ENCODE data around the gene MRPL45. TPM values are rescaled to one million over a fixed set of nuclear protein-coding genes. Genes with fewer than 3 reads are reported as not detected.

The MRPL45 gene
- total and polyA plus RNA-seq, 10 of the 15 experiments (the other 5 are each of a cell fraction or from before 2014, with no cell fraction given), result 37.5 to 128 (median 59.6) TPM

DNA sequence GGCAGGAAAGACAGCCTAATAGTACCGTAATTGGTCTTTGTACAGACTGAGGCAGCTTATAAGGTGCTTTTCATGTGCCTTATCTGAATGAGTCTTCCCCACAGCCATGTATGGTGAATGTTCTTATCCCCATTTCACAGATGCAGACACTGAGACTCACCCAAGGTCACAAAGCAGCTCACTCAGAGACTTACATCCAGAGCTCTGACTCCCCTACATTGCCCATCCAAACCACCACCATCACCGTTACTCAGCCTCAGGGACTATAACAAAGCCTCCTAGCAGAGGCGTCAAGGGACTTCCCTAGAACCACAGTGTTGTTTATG, 47.4 kb downstream of the MRPL45 start (continued):
- TF ChIP-seq CEBPB (IDR thresholded peaks at IDR 0.05; ENCODE audit: borderline replicate concordance in 1 of 2, low read depth in 2 of 2, low read length in 2 of 2) (no peak), GABPA (IDR thresholded peaks at IDR 0.05; ENCODE audit: low read depth) (no peak), TCF3 (IDR thresholded peaks at IDR 0.05; ENCODE audit: borderline replicate concordance, insufficient read depth, low read depth, low read length) (no peak), HDAC6 (IDR thresholded peaks at IDR 0.05; ENCODE audit: unreplicated experiment) (no peak), SIN3A (IDR thresholded peaks at IDR 0.05; ENCODE audit: low read depth, low read length) (no peak), RCOR1 (conservative IDR thresholded peaks at IDR 0.05; ENCODE audit: low read depth, low read length) (no peak), HDAC2 (IDR thresholded peaks at IDR 0.05) (no peak), SRF (IDR thresholded peaks at IDR 0.05; ENCODE audit: low read depth in 2 of 2, low read length in 2 of 2) (no peak)
- TF ChIP-seq, protein P1, sequence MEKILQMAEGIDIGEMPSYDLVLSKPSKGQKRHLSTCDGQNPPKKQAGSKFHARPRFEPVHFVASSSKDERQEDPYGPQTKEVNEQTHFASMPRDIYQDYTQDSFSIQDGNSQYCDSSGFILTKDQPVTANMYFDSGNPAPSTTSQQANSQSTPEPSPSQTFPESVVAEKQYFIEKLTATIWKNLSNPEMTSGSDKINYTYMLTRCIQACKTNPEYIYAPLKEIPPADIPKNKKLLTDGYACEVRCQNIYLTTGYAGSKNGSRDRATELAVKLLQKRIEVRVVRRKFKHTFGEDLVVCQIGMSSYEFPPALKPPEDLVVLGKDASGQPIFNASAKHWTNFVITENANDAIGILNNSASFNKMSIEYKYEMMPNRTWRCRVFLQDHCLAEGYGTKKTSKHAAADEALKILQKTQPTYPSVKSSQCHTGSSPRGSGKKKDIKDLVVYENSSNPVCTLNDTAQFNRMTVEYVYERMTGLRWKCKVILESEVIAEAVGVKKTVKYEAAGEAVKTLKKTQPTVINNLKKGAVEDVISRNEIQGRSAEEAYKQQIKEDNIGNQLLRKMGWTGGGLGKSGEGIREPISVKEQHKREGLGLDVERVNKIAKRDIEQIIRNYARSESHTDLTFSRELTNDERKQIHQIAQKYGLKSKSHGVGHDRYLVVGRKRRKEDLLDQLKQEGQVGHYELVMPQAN (conservative IDR thresholded peaks at IDR 0.05), result no peak

DNA sequence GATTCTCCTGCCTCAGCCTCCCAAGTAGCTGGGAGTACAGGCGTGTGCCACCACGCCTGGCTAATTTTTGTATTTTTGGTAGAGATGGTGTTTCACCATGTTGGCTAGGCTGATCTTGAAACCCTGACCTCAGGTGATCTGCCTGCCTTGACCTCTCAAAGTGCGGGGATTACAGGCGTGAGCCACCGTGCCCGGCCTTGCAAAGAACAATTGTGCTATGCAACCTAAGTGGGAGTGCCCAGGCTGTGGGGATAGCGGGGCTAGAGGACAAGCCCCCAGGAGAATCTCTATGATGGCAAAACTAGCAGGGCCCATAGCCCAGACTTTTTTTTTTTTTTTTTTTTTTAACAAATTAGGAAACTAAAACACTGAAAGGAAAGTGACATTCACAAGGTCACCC, 48.8 kb downstream of the MRPL45 start:
- DNase-seq (ENCODE audit: low read depth, low spot score) (no peak), FAIRE-seq (no peak), ATAC-seq (no peak)
- Histone ChIP-seq H3K36me3 (ENCODE audit: control insufficient read depth in 2 of 2, insufficient read depth in 2 of 2, low read length in 1 of 2) (no peaks in the 10 kb centered on the region), H3K4me3 (no peak overlapping the region), H3K9me3 (replicated peaks; ENCODE audit: control insufficient read depth, insufficient read depth, low read length) (no peaks in the 10 kb centered on the region), H3K27ac (ENCODE audit: control insufficient read depth, insufficient read depth) (no peak overlapping the region), H4K20me1 (ENCODE audit: control insufficient read depth, insufficient read depth) (no peaks in the 10 kb centered on the region), H3K27me3 (replicated peaks in 1 of 2; ENCODE audit: control insufficient read depth in 2 of 2, insufficient read depth in 2 of 2, low read length in 1 of 2) (no peaks in the 10 kb centered on the region; a peak in 1 of 4 replicates), H2AFZ (ENCODE audit: control insufficient read depth, low read depth, low read length) (no peak overlapping the region), H3K4me1 (ENCODE audit: control insufficient read depth, insufficient read depth, low read length) (no peaks in the 10 kb centered on the region), H3K4me2 (ENCODE audit: control insufficient read depth, insufficient read depth) (no peak overlapping the region), H3K9ac (ENCODE audit: control insufficient read depth, insufficient read depth, low read length) (no peak overlapping the region), H3K79me2 (ENCODE audit: control insufficient read depth, insufficient read depth, low read length) (no peaks in the 10 kb centered on the region)
- TF ChIP-seq ZZZ3 (IDR thresholded peaks at IDR 0.05; ENCODE audit: control insufficient read depth, insufficient read length, low read depth) (no peak), TCF3 (IDR thresholded peaks at IDR 0.05; ENCODE audit: borderline replicate concordance, insufficient read depth, low read depth, low read length) (no peak), EGR1 (IDR thresholded peaks at IDR 0.05; ENCODE audit: borderline replicate concordance in 1 of 2, low read depth in 2 of 2, low read length in 2 of 2) (no peak), HDGF (IDR thresholded peaks at IDR 0.05) (no peak), RB1 (IDR thresholded peaks at IDR 0.05; ENCODE audit: borderline replicate concordance) (no peak), GABPA (IDR thresholded peaks at IDR 0.05; ENCODE audit: low read depth) (no peak)
- TF ChIP-seq, protein P2, sequence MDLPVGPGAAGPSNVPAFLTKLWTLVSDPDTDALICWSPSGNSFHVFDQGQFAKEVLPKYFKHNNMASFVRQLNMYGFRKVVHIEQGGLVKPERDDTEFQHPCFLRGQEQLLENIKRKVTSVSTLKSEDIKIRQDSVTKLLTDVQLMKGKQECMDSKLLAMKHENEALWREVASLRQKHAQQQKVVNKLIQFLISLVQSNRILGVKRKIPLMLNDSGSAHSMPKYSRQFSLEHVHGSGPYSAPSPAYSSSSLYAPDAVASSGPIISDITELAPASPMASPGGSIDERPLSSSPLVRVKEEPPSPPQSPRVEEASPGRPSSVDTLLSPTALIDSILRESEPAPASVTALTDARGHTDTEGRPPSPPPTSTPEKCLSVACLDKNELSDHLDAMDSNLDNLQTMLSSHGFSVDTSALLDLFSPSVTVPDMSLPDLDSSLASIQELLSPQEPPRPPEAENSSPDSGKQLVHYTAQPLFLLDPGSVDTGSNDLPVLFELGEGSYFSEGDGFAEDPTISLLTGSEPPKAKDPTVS (IDR thresholded peaks at IDR 0.05; ENCODE audit: low read depth, low read length), result no peak
- TF ChIP-seq, protein P3, sequence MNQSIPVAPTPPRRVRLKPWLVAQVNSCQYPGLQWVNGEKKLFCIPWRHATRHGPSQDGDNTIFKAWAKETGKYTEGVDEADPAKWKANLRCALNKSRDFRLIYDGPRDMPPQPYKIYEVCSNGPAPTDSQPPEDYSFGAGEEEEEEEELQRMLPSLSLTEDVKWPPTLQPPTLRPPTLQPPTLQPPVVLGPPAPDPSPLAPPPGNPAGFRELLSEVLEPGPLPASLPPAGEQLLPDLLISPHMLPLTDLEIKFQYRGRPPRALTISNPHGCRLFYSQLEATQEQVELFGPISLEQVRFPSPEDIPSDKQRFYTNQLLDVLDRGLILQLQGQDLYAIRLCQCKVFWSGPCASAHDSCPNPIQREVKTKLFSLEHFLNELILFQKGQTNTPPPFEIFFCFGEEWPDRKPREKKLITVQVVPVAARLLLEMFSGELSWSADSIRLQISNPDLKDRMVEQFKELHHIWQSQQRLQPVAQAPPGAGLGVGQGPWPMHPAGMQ (IDR thresholded peaks at IDR 0.05; ENCODE audit: borderline replicate concordance), result no peak
- CTCF ChIA-PET, result interaction anchor here (0.5 to 1.1 kb wide), 3 partner anchors 10 to 1111 kb away, joined by 3 to 8 read pairs (median 4); no protein-coding TSS in a partner anchor
- SMC1A ChIA-PET (ENCODE audit: uncharacterized antibody, unreplicated experiment), result interaction anchor here (0.7 to 1.1 kb wide), 3 partner anchors 10 to 70 kb away, joined by 3 to 5 read pairs (median 4); no protein-coding TSS in a partner anchor
- POLR2A ChIA-PET, result interaction anchor here (0.7 kb wide), 1 partner anchor 344 kb away, joined by 4 read pairs; no protein-coding TSS in a partner anchor
- in situ Hi-C loops (cut with MboI), result loop anchor here (5.0 to 10.0 kb wide), 2 partner anchors 72 to 129 kb away; no protein-coding TSS in a partner anchor
- RAD21 ChIA-PET (ENCODE audit: unreplicated experiment), result interaction anchor here (1.7 kb wide), 1 partner anchor 69 kb away, joined by 5 read pairs; no protein-coding TSS in a partner anchor
- 50% methylated on average over 7 of the region's 7 CpGs for WGBS (ENCODE audit: insufficient coverage, insufficient replicate concordance, low lambda C conversion rate, missing lambda C conversion rate)
- no TSS peak for BruUV-seq (replicated peaks)
- intact Hi-C loops (cut with micrococcal nuclease; ENCODE audit: unreplicated experiment), result no loop called here

All from GM12878 (cell line).